CMK (cell line): ENCODE measurements around the gene LRP1B.
"Not testable (repeated sequence)": the region's sequence is repeated elsewhere in the genome, so short reads cannot be mapped to it uniquely, and the experiment has no call there.

Experiments used
- DNase-seq: peaks from one replicate; pipeline ENCODE4 v3.0.0-alpha.2; 2010; ENCODE audit warnings: low read depth

LRP1B gene

GRCh38 chr2:141889788-141890187, 241.0 kb downstream of the LRP1B start:
- no peak for DNase-seq

DNA sequence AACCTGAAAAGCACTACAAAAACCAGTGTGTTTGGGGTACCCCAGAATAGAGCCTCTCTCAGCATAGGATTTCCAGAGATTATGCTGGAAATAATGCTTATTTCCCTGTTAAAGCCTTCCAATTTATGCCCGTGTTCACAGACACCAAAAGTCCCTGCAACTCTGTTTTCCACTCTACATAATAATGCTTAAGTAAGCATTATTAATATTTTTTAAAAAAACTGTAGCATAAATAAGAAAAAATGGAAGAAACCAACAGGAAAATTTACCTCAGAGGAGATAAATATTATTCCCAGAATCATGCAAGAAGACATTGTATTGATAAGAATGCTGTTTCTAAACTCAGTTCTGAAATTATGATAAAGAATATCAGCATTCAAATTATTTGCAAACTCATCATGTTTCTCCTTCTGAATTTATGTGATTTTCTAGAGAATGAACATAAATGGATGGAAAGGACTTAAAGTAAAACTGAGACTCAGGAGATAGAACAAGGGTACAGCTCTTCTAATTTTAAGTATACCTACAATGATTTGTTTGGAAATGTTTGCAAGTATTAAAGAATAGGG, 241.7 kb downstream of the LRP1B start:
- no peak for DNase-seq

DNA sequence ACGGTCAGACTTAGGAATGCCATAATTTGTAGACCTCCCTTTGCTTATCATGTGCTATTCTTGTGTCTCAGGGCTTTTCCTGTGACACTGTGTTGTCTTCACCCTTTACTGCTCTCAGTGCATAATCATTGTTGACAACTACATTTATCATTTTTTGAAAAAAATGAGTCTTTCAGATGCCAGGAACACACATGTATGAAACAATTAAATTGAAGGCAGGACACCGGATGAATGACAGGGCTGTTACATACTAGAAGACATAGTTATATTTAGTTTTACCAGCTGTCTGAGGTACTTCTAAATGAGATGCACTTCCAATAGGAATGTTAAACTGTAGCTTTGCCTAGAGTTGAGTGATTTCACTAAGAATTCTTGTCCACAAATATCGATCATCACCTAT, 243.5 kb downstream of the LRP1B start:
- DNase-seq = no peak

DNA sequence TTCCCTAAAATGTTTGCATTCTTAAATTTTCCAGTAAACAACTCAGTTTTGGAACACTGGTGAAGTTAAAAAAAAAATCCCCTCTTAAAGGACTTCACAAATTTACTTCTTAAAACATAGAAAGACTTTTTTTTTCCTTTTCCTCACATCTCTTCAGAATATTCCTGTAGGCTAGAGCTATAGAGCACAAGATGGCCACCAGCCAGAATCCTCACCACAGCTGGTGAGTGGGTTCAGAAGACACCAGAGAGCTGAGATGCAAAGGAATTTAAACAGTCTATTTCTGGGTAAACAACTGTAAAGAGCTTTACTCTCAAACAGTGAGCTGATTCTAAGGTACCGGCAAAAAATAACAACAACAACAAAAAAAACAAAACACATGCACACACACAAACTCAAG, 252.8 kb downstream of the LRP1B start:
- no peak for DNase-seq

GRCh38 chr2:141871913-141872634, 258.7 kb downstream of the LRP1B start:
- DNase-seq = no peak

DNA sequence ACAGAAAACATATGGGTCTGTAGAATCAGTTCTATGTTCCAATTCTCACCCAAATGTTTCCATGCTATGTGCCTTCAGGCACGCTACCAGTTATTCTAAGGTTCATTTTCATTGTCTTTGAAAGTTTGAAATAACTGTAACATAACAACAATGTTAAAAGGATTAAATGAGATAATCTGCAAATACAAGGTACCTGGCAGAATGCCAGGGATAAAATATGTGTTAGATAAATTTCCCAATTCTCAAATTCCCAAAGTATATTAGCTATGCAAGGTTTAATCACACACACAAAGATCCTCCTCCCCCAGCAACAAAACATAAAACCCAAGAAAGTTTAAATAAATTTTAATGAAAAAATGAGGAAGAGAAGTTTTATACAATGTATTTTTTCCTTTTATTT, 261.2 kb downstream of the LRP1B start:
- no peak for DNase-seq

GRCh38 chr2:141863964-141864363, 266.9 kb downstream of the LRP1B start:
- no peak for DNase-seq

DNA sequence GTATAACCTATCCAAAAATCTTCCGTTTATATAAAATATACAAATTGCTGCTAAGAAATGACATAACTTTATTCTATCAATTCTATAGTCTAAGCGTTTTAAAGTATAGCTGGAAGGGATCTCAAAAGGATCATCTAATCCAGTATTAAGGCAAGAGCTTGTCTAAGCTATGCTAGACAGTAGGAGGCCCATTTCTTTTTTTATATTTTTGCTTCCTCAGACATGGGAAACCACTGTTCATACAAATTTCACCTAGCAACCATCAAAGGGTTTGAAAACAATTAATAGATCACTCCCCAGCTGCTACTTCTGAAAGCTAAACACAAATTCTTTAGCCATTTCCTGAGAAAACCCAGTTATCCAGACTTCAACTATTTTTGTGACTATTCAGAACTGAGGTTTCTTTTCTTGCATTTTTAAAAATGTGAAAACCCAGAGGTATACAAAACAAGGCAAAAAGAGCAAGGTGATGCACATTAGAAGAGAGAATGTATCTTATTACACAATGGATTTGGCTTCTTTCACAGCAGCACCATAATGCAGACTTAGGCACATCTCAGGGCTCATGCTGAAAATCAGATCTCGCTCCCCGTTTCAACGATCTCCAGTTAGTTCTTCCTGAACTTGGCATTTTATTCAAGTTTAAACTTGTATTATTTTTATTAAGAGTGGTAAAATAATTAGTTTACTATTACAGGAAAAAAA, 274.4 kb downstream of the LRP1B start:
- no peak for DNase-seq

DNA sequence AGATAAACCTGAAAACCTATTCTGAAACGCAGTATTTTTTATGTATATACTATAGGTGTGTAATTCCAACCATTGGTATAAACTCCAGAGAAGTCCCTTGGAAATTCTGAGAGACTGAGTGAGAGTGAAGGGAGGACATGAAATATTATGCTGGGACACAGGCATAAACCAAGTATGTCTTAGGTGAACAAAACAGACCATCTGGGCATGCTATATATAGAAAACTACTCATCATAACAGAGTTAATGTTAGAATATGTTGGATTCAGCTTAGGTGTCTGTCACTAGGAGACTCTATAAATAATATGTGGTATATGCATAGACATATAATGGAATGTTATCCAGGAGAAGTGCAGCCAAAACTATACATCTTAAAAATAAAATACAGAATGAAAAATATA, 282.6 kb downstream of the LRP1B start:
- no peak for DNase-seq

- DNase-seq = no peak
Measured at GRCh38 chr2:141844231-141844630, 286.6 kb downstream of the LRP1B start.

GRCh38 chr2:141835103-141835502, 295.7 kb downstream of the LRP1B start:
- DNase-seq = no peak

GRCh38 chr2:141828761-141829160, 302.1 kb downstream of the LRP1B start:
- no peak for DNase-seq

- DNase-seq = no peak
Measured at GRCh38 chr2:141824790-141825189, 306.0 kb downstream of the LRP1B start.

- DNase-seq = no peak
Measured at GRCh38 chr2:141820893-141821292, 309.9 kb downstream of the LRP1B start.

- DNase-seq = not testable (repeated sequence)
Measured at GRCh38 chr2:141815320-141815719, 315.5 kb downstream of the LRP1B start.

DNA sequence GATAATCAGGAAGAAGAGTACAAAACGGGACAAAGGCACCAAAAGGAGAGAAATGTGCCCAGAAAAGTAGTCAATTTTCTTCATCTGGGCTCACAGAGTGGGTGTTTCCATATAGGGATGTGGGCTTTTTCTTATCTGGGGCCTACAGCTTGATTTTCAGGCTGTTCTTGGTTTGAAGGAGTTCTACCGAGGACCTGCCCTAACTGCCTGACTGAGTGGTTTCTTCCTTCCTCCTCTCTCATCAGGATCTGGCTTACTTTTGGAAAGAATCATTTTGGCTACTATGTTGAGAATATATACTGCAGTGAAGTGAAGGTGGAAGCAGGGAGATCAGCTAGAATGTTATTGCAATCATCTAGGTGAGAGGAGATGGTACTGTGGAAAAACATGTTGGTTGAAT, 316.7 kb downstream of the LRP1B start:
- DNase-seq = no peak

GRCh38 chr2:141810148-141810547, 320.7 kb downstream of the LRP1B start:
- DNase-seq = no peak

GRCh38 chr2:141806090-141806489, 324.7 kb downstream of the LRP1B start:
- DNase-seq = no peak

GRCh38 chr2:141805302-141805701, 325.5 kb downstream of the LRP1B start:
- DNase-seq = no peak

DNA sequence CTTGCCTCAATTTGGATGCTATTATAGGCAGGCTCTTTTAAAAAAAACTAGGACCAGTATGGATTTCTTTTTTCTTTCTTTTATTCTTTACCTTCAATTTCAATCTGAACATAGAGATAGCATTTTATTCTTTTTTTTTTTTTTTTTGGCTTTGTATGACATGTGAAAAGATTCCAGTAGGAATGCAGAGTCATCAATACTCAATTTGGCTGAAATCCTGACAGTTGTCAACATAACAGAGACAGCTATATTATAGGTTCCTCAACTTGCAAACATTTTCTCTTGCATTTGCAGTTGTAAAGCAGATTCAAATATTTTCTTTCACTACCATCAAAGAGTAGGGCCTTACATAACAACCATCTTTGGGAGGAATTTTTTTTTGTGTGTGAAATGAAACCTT, 334.4 kb downstream of the LRP1B start:
- DNase-seq = no peak

DNA sequence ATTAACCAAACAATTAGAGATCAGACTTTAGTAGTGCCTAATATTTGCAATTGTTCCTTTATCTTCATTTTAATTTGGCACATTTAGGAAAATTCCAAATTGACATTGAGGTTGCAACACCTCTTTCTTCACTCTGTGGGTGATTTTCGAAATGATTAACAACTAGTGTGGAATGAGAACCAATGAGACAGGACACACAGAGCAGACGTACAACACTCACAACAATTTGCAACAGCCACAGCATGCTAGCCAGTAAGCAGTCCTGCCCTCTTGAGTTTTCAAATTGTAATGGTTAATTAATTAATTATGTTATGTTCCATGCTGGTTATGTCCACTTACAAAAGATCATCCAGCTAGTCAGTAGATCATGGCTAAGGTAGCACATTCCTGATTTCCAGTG, 339.3 kb downstream of the LRP1B start:
- no peak for DNase-seq

- DNase-seq = no peak
Measured at GRCh38 chr2:141782574-141782973, 348.2 kb downstream of the LRP1B start.

DNA sequence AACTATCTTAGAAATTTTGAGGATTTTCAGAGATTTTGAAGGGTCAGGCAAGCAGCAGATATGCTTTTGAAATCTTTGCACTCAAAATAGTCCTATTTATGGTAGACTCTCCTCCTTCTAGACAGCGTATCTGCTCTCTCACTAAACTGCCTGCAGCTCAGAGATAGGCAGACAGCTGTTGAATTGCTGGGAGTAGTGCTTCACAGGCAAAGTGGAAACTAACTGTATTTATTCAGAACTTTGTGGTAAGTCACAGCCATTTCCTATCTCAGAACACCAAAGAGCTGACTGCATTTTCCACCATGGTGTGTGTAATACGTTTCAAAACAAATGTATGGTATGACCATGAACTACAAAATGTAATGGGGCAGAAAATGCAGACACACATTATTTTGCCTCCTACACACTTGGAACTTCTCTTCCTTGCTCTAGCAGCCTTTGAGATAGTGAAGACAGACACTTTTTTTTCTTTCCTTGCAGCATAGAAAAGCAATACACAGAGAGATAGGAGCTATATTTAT, 352.4 kb downstream of the LRP1B start:
- DNase-seq = peak; percentile 0
